Loucy (cell line): ENCODE measurements around the gene CEP131.

Experiments
- H2AFZ ChIP-seq: fragments of 200-600 bp; sonication (generic); 2 replicates; pipeline ENCODE4 v1.6.0; 2016; ENCODE audit warnings: antibody characterized with exemption, mild to moderate bottlenecking, low read length, moderate library complexity
- H3F3A ChIP-seq: fragments of 200-600 bp; 2 replicates; pipeline ENCODE4 v1.6.0; 2016; ENCODE audit warnings: antibody characterized with exemption, low read depth, mild to moderate bottlenecking
- H3K27me3 ChIP-seq: fragments of 200-600 bp; sonication (generic); 2 replicates; pipeline ENCODE4 v1.6.1; 2014; ENCODE audit warnings: low read length, mild to moderate bottlenecking; ENCODE audit not compliant: insufficient read depth, poor library complexity, severe bottlenecking
- H3K36me3 ChIP-seq: fragments of 200-600 bp; sonication (generic); 2 replicates; pipeline ENCODE4 v1.6.1; 2016; ENCODE audit warnings: low read length; ENCODE audit not compliant: insufficient read depth
- H3K4me1 ChIP-seq: fragments of 200-600 bp; sonication (generic); 2 replicates; pipeline ENCODE4 v1.5.1; 2014; ENCODE audit warnings: low read length, mild to moderate bottlenecking; ENCODE audit not compliant: insufficient read depth, poor library complexity, severe bottlenecking
- H3K4me2 ChIP-seq: fragments of 200-600 bp; sonication (generic); 2 replicates; pipeline ENCODE4 v1.6.0; 2014; ENCODE audit warnings: antibody characterized with exemption, low read length, low read depth, mild to moderate bottlenecking; ENCODE audit not compliant: poor library complexity, severe bottlenecking
- H3K4me3 ChIP-seq: fragments of 200-600 bp; sonication (generic); 2 replicates; pipeline ENCODE4 v1.5.1; 2014; ENCODE audit warnings: low read length, mild to moderate bottlenecking, mixed read lengths; ENCODE audit not compliant: poor library complexity, severe bottlenecking
- H3K79me2 ChIP-seq: fragments of 200-600 bp; sonication (generic); 2 replicates; pipeline ENCODE4 v1.6.1; 2014; ENCODE audit warnings: low read length; ENCODE audit not compliant: insufficient read depth
- H3K9ac ChIP-seq: fragments of 200-600 bp; sonication (generic); 2 replicates; pipeline ENCODE4 v1.6.0; 2014; ENCODE audit warnings: mild to moderate bottlenecking, low read depth, low read length, moderate library complexity; ENCODE audit not compliant: poor library complexity, severe bottlenecking
- H3K9me2 ChIP-seq: fragments of 200-600 bp; sonication (generic); replicated peaks from 2 replicates; pipeline ENCODE4 v1.6.1; 2016; ENCODE audit warnings: low read depth, low read length, mixed read lengths
- H3K9me3 ChIP-seq: fragments of 200-600 bp; sonication (generic); 2 replicates; pipeline ENCODE4 v1.6.1; 2014; ENCODE audit warnings: mild to moderate bottlenecking, antibody characterized with exemption, low read length, low read depth; ENCODE audit not compliant: insufficient read depth
- H4K20me1 ChIP-seq: fragments of 200-600 bp; sonication (generic); 2 replicates; pipeline ENCODE4 v1.6.0; 2014; ENCODE audit warnings: antibody characterized with exemption, low read length, mild to moderate bottlenecking; ENCODE audit not compliant: insufficient read depth, poor library complexity, severe bottlenecking
- CTCF ChIP-seq: fragments of 200-600 bp; sonication (generic); conservative IDR thresholded peaks from 2 replicates; pipeline ENCODE4 v1.5.1; 2014; ENCODE audit warnings: mild to moderate bottlenecking, antibody characterized with exemption, low read length
- EZH2phosphoT487 ChIP-seq: fragments of 200-600 bp; IDR thresholded peaks from 2 replicates; pipeline ENCODE4 v1.6.1; 2018; ENCODE audit warnings: antibody characterized with exemption, mild to moderate bottlenecking, moderate library complexity, borderline replicate concordance

Gene CEP131

GRCh38 chr17:81221842-81222619 is 734 bp downstream of the CEP131 start:
- no peaks in the 10 kb centered on the region for H3F3A ChIP-seq

GRCh38 chr17:81221371-81221841 is 1.4 kb downstream of the CEP131 start:
- peaks cover 27% of the 10 kb centered on the region for H3K79me2 ChIP-seq
- H2AFZ ChIP-seq, result no peak overlapping the region
- H3K4me2 ChIP-seq, result peak overlapping the region; percentile 94
- peaks cover 15% of the 10 kb centered on the region for H3K4me1 ChIP-seq
- H3K9ac ChIP-seq, result peak overlapping the region; percentile 85
- no peaks in the 10 kb centered on the region for H3K9me2 ChIP-seq
- H3K9me3 ChIP-seq, result no peaks in the 10 kb centered on the region
- TF ChIP-seq EZH2phosphoT487 (no peak), CTCF (no peak)
- H3K36me3 ChIP-seq, result 0 out of 2 replicates have a peak, but pooled peaks cover 4% of the 10 kb centered on the region
- peaks cover 16% of the 10 kb centered on the region for H4K20me1 ChIP-seq
- no peaks in the 10 kb centered on the region for H3F3A ChIP-seq
- peak overlapping the region; percentile 95 for H3K4me3 ChIP-seq
- H3K27me3 ChIP-seq, result no peaks in the 10 kb centered on the region

More at GRCh38 chr17:81221842-81222619, 734 bp downstream of the CEP131 start:
- Histone ChIP-seq H3K27me3 (no peaks in the 10 kb centered on the region), H3K9ac (peak overlapping the region; percentile 85), H3K9me3 (no peaks in the 10 kb centered on the region), H4K20me1 (peaks cover 16% of the 10 kb centered on the region), H3K4me3 (peak overlapping the region; percentile 95), H2AFZ (peak overlapping the region; percentile 84; the same call in 1 of the 2 replicates), H3K36me3 (0 out of 2 replicates have a peak, but pooled peaks cover 4% of the 10 kb centered on the region), H3K4me2 (peak overlapping the region; percentile 94), H3K79me2 (peaks cover 27% of the 10 kb centered on the region), H3K4me1 (peaks cover 15% of the 10 kb centered on the region), H3K9me2 (no peaks in the 10 kb centered on the region)
- TF ChIP-seq EZH2phosphoT487 (no peak), CTCF (no peak)

GRCh38 chr17:81219476-81220180 is 3.1 kb downstream of the CEP131 start:
- TF ChIP-seq CTCF, result no peak
- no peak for TF ChIP-seq EZH2phosphoT487
- Histone ChIP-seq H3K4me3 (no peak overlapping the region), H4K20me1 (peaks cover 16% of the 10 kb centered on the region), H3K9ac (no peak overlapping the region), H3F3A (no peaks in the 10 kb centered on the region), H3K9me3 (no peaks in the 10 kb centered on the region), H3K4me1 (peaks cover 15% of the 10 kb centered on the region), H3K9me2 (no peaks in the 10 kb centered on the region), H3K79me2 (peaks cover 27% of the 10 kb centered on the region), H3K36me3 (0 out of 2 replicates have a peak, but pooled peaks cover 4% of the 10 kb centered on the region), H3K4me2 (no peak overlapping the region), H3K27me3 (no peaks in the 10 kb centered on the region), H2AFZ (no peak overlapping the region)
